Measurements from ENCODE around the gene ERLEC1.
"Not testable (repeated sequence)": the region's sequence is repeated elsewhere in the genome, so short reads cannot be mapped to it uniquely, and the experiment has no call there.

The ERLEC1 gene, protein sequence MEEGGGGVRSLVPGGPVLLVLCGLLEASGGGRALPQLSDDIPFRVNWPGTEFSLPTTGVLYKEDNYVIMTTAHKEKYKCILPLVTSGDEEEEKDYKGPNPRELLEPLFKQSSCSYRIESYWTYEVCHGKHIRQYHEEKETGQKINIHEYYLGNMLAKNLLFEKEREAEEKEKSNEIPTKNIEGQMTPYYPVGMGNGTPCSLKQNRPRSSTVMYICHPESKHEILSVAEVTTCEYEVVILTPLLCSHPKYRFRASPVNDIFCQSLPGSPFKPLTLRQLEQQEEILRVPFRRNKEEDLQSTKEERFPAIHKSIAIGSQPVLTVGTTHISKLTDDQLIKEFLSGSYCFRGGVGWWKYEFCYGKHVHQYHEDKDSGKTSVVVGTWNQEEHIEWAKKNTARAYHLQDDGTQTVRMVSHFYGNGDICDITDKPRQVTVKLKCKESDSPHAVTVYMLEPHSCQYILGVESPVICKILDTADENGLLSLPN

DNA sequence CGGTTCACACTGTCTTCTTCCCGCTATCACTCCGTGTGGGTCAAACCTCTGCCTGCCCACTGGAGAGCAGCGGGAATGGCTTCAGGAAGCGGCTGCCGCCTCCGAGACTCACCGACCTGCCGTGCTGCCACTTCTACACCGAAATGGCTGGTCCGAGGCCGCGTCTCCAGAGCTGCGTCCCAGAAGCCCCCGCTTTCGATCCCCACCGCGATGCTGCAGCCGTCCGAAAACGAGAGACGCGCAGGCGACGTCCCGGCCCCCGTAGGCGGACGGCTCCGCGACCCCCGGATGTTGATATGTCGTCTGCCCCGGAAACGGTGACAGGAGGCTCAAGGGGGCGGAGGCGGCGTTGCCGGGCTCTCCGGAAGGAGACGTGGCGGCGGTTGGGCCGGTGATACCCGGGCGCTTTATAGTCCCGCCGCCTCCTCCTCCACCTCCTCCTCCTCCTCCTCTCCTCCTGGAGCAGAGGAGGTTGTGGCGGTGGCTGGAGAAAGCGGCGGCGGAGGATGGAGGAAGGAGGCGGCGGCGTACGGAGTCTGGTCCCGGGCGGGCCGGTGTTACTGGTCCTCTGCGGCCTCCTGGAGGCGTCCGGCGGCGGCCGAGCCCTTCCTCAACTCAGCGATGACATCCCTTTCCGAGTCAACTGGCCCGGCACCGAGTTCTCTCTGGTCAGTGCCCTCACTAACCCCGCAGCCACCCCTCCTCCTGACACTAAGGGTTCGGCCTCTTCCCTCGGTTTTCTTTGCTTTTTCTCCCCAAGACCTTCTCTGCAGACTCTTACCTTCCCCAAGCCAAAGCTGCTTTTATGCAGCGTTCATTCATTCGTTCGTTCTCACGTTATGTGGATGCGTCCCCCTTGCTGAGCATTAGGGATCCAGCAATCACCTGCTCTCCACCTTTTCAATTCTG is at the start of gene ERLEC1, which contains the start of gene ASB3:
Gene ERLEC1 (plus strand): TSS at position 340 of the 909 bp plus-strand sequence. CDS start 167 bp downstream, at position 507.
Gene ASB3 (minus strand): TSS at position 249 of the 909 bp plus-strand sequence. CDS start 21,381 bp downstream, outside the sequence.
- DNase-seq, result peak; percentile 69

GRCh38 chr2:53737091-53737490 is 49.8 kb upstream of the ERLEC1 start:
- no peak for DNase-seq

DNA sequence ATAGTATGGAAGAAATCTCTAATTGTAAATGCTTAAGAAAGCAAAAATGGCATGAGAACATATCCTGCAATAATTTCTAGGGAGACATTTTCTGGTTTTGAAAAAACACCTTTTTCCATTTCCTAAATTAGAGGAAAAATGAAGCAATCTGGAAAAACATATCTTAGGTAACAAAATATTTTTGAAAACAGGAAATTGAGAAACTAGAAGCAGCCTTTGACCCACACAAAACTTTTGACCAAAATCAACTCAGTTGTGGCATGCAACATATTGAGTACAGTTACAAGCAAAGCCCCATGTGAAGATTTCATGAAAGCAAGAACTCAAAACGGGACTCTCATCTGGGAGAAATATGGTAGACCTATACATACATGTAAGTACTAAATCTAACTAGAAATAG is 47.8 kb upstream of the ERLEC1 start:
- DNase-seq, result no peak

GRCh38 chr2:53740170-53740569 is 46.7 kb upstream of the ERLEC1 start:
- DNase-seq, result no peak

- no peak for DNase-seq
Measured at GRCh38 chr2:53744395-53745065, 42.3 kb upstream of the ERLEC1 start.

GRCh38 chr2:53750041-53750768 is 36.6 kb upstream of the ERLEC1 start:
- DNase-seq, result no peak

DNA sequence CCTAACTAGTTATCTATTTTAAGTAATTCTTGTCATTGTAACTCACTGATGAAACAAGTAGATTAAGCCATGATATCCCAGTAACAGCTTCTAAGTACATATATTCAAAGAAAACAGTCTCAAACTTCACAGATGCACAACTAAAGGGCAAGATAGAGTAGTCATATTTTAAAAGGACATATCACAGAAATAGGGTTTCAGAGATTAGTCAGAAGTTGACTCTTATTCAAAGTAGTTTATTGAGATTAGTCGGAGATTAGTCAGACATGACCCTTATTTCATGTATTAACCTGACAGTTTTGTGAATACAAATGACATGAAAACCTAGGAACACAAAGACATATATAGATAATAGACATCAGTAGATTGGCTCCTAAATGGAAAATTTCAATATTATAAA is 35.1 kb upstream of the ERLEC1 start:
- DNase-seq, result no peak

- DNase-seq, result no peak
Measured at GRCh38 chr2:53752385-53752784, 34.5 kb upstream of the ERLEC1 start.

DNA sequence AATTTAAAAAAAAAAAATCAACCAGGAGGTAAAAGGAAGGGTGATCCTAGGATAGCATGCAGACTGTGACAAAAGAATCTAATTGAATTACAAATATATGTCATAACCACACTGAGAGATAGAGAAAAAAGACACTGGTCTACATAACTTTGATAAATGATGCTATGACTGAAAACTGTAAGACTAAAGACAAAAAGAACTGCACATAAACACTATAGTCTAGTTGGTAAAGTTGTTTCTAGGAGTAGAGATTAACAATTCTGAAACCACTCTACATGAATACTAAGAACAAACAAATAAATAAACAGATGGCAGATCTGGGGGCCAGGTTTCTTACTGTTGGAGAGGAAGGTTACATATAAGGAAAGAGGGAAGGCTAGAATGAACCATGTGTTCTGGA is 33.8 kb upstream of the ERLEC1 start:
- no peak for DNase-seq

GRCh38 chr2:53755121-53755520 is 31.7 kb upstream of the ERLEC1 start:
- no peak for DNase-seq

DNA sequence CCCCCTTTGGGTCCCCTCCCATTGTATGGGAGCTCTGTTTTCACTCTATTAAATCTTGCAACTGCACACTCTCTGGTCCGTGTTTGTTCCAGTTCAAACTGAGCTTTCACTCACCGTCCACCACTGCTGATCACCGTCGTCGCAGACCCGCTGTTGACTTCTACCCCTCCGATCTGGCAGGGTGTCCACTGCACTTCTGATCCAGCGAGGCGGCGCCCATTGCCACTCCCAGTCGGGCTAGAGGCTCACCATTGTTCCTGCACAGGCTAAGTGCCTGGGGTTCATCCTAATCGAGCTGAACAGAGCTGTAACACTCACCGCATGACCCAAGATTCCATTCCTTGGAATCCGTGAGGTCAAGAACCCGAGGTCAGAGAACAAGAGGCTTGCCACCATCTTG is 30.2 kb upstream of the ERLEC1 start:
- DNase-seq, result no peak

- not testable (repeated sequence) for DNase-seq
Measured at GRCh38 chr2:53757206-53757605, 29.6 kb upstream of the ERLEC1 start.

- no peak for DNase-seq
Measured at GRCh38 chr2:53765767-53766166, 21.1 kb upstream of the ERLEC1 start.

DNA sequence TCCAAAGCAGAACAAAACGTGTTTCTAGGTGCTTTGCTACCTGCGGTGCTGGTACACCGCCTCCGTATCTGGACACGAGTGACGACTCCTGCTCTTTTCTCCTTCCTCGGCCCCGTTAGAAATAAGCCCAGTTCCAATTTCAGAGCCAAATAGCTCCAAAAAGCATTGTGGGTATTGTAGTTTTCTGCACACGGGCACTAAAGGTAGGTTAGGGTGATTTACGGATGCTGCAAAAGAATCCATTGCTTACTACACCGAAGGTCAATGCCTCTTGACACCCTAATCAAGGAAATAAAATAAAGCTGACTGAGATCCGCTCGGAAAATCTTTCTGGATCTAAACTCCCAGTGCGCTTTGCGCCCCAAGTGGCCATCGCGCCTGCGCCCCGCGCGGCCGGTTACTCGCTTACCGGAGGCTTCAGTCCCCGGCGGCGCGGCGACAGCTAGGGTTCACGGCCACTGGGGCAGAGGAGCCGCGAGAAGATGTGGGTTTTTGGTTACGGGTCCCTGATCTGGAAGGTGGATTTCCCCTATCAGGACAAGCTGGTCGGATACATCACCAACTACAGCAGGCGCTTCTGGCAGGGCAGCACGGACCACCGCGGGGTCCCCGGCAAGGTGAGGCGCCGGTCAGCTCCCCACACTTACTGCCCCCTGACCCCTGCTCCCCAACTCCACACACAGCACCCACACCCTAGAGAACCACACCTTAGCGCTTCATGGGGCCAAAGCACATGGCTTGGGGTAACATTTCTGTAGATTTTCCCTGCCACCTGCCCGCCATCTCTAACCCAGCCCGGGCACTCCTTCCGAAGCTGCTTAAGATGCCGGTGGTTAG is 19.2 kb upstream of the ERLEC1 start, which contains the start of gene CHAC2:
Gene CHAC2 (plus strand): TSS at position 400 of the 837 bp plus-strand sequence. CDS start 83 bp downstream, at position 483.
- peak; percentile 62 for DNase-seq

GRCh38 chr2:53768242-53768542 is 18.7 kb upstream of the ERLEC1 start:
- no peak for DNase-seq

DNA sequence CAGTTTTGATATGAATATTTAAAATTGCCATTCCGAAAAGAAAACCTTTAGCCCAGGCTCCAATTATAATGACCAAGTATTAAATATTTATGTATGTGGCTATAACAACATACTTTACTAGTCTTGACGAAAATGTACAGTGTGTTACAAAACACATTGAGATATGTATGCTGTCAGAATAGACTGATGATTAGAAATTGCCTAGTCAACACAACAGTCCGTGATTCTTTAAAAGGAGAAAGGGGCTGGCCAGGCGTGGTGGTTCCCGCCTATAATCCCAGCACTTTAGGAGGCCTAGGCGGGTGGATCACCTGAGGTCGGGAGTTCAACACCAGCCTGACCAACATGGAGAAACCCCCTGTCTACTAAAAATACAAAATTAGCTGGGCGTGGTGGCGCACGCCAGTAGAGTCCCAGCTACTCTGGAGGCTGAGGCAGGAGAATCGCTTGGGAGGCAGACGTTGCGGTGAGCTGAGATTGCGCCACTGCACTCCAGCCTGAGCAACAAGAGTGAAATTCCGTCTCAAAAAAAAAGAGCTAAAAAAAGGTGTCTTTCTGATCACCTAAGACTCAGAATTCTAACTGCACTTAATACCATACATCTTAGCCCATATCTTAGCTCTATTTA is 17.4 kb upstream of the ERLEC1 start:
- DNase-seq, result no peak

DNA sequence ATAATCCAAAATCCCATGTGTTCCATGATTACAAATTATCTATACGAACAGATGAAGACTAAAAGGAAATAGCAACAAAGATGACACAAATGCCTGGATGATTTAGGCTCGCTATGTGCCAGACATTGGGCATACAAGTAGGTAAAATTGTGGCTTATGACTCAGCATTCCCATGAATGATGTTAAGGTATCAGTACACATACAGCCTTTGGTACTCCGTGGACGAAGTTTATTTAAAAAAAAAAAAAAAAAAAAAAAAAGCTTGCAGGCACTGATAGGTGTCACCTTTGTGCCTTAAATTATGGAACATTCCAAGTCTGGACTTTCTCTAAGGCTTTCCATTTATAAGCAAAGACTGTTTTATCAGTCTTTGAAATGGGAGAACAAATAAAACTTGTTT is 16.6 kb upstream of the ERLEC1 start:
- no peak for DNase-seq

DNA sequence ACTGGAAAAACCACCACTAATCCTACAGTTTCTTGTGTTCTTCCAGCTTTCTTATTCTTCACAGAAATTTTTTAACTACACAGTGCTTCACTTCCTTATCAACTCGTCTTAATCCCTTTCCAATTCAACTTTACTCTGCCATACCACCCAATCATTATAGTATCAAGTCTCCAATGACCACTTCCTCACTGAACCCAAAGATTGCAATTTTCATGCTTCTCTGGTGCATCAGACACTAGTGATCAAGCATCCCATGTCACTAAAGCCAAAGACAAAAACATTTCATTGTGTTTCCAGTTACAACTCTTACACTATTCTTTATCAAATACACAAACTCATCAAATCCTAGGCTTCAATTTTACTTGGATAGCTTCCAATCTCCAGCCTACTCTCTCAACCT is 9.7 kb upstream of the ERLEC1 start:
- no peak for DNase-seq

GRCh38 chr2:53778536-53779162 is 8.2 kb upstream of the ERLEC1 start:
- DNase-seq, result no peak

DNA sequence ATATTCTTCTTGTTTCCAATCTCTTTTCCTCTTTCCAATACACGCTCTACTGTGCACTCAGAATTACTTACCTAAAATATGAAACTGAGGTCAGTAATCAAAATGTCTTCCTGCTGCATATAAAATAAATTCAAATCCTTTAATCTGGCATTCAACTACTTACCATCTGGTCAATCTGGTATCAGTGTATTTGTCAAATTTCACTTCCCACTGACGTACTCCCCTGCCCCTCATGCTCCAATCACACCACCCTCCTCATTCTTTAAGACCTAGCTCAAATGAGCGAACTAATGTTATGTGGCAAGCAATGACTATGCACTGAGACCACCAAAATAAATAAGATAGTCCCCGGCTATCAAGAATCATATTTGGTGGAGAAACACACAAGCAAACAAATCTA is 6.8 kb upstream of the ERLEC1 start:
- DNase-seq, result no peak
